Natural killer cell (primary cell): ENCODE results near the gene ANKRD30A. TPM values are rescaled to one million over a fixed set of nuclear protein-coding genes. Genes with fewer than 3 reads are reported as not detected.

Experiments
- ATAC-seq, 3 donors: fragments of 150-1000 bp in 2 of 3; fragments of 200-7000 bp in 1 of 3; cut with Tn5 transposase; 1 replicate in 1 of 3; 2 replicates in 2 of 3; pipeline ENCODE4 v1.10.0; 2021; ENCODE audit warnings: mild to moderate bottlenecking in 2 of 3, moderate library complexity in 2 of 3
- DNase-seq, 2 donors: peaks; one replicate each; pipeline versions ENCODE4 v3.0.0 to v3.0.0-alpha.2; 2013 to 2021; ENCODE audit warnings: mixed read lengths in 1 of 2
- H3K27ac ChIP-seq: one replicate; pipeline ENCODE4 v1.5.1; 2013; ENCODE audit warnings: mild to moderate bottlenecking, low read length
- H3K27me3 ChIP-seq: one replicate; pipeline ENCODE4 v1.6.1; 2013; ENCODE audit warnings: low read length; ENCODE audit not compliant: control insufficient read depth, insufficient read depth
- H3K36me3 ChIP-seq: one replicate; pipeline ENCODE4 v1.6.1; 2013; ENCODE audit warnings: low read length; ENCODE audit not compliant: control insufficient read depth, insufficient read depth
- H3K4me1 ChIP-seq: one replicate; pipeline ENCODE4 v1.6.1; 2013; ENCODE audit warnings: low read length; ENCODE audit not compliant: control insufficient read depth, insufficient read depth
- H3K4me3 ChIP-seq: one replicate; pipeline ENCODE4 v1.5.1; 2013; ENCODE audit warnings: low read length
- H3K9me3 ChIP-seq: one replicate; pipeline ENCODE4 v1.6.1; 2013; ENCODE audit warnings: low read length; ENCODE audit not compliant: control insufficient read depth, insufficient read depth
- H3K27ac Mint-ChIP-seq, 2 donors: one replicate each; pipeline ENCODE4 v1.8.0; 2022; ENCODE audit warnings: mild to moderate bottlenecking in 2 of 2, mixed read lengths in 2 of 2, moderate library complexity in 1 of 2
- H3K27me3 Mint-ChIP-seq, 2 donors: one replicate each; pipeline ENCODE4 v1.8.0; 2022; ENCODE audit warnings: low read depth in 2 of 2, mixed read lengths in 2 of 2
- H3K36me3 Mint-ChIP-seq: one replicate; pipeline ENCODE4 v1.8.0; 2022; ENCODE audit warnings: mixed read lengths
- H3K4me1 Mint-ChIP-seq, 2 donors: one replicate each; pipeline ENCODE4 v1.8.0; 2022; ENCODE audit warnings: mixed read lengths in 2 of 2
- H3K4me3 Mint-ChIP-seq: one replicate; pipeline ENCODE4 v1.8.0; 2022; ENCODE audit warnings: mild to moderate bottlenecking, moderate library complexity, mixed read lengths
- H3K9me3 Mint-ChIP-seq, 2 donors: one replicate each; pipeline ENCODE4 v1.8.0; 2022; ENCODE audit warnings: mixed read lengths in 2 of 2
- CTCF ChIP-seq: fragments of 200-600 bp; IDR thresholded peaks from one replicate; pipeline ENCODE4 v1.8.0; 2022; ENCODE audit warnings: antibody characterized with exemption
- WGBS: methylation state at CpG from one replicate; pipeline ENCODE4 v1.1.7; 2013; ENCODE audit warnings: missing lambda C conversion rate; ENCODE audit not compliant: insufficient coverage; 5-methylcytosine and 5-hydroxymethylcytosine counted together
- intact Hi-C: fragments of 100-400 bp; cut with micrococcal nuclease; formaldehyde crosslinking; loops from one replicate; pipeline ENCODE4 v1.14.2; 2022
- total RNA-seq, 4 donors: library from RNA; stranded (reverse); fragments of 120-200 nt in 1 of 4; gene quantifications; one replicate each; pipeline versions ENCODE4 v1.2.3 to v1.2.4, GENCODE V29; 2013 to 2022

ANKRD30A gene
- total RNA-seq, 3 donors from 2014 or later (not counting 1 experiment from before 2014, with no cell fraction given) = not detected

GRCh38 chr10:37263304-37263703 is 137.9 kb downstream of the ANKRD30A start:
- intact Hi-C loops = no loop called here

DNA sequence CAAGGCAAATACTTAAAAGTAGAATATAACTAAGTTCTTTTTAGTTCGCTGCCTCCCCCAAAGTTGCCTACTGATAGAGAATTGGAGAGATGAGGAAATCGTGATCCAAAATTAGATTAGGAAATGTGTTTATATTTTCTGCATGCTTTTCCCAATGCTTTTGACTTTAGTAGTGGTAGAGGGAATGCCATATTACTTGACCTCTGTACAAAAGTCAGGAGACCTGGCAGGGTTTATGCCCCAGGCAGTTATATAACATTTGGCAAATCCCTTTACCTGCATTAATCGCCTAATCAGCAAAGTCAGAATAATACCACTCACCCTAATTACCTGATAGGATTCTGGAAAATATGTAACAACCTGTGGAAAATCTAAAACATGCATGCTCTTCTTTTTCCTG is 142.9 kb downstream of the ANKRD30A start:
- Mint-ChIP-seq H3K4me3 (no peak overlapping the region), H3K4me1 (no peaks in the 10 kb centered on the region), H3K9me3 (peaks cover 6 to 12% of the 10 kb centered on the region in 2 donors), H3K27me3 (no peaks in the 10 kb centered on the region), H3K36me3 (no peaks in the 10 kb centered on the region), H3K27ac (no peak overlapping the region)
- Histone ChIP-seq H3K4me1 (no peaks in the 10 kb centered on the region), H3K4me3 (no peak overlapping the region), H3K27me3 (no peaks in the 10 kb centered on the region), H3K36me3 (no peaks in the 10 kb centered on the region), H3K27ac (no peak overlapping the region), H3K9me3 (peaks cover 12% of the 10 kb centered on the region)
- TF ChIP-seq CTCF = no peak
- intact Hi-C loops = no loop called here
- no peak for DNase-seq
- no peak for ATAC-seq
- 76% methylated on average over 3 of the region's 3 CpGs for WGBS

More at GRCh38 chr10:37263304-37263703, 137.9 kb downstream of the ANKRD30A start:
- H3K4me3 Mint-ChIP-seq = no peak overlapping the region
- Histone ChIP-seq H3K4me3 (no peak overlapping the region), H3K36me3 (no peaks in the 10 kb centered on the region), H3K4me1 (no peaks in the 10 kb centered on the region), H3K27me3 (no peaks in the 10 kb centered on the region), H3K9me3 (peaks cover 15% of the 10 kb centered on the region), H3K27ac (no peak overlapping the region)
- H3K27me3 Mint-ChIP-seq = no peaks in the 10 kb centered on the region
- H3K4me1 Mint-ChIP-seq = no peaks in the 10 kb centered on the region
- H3K36me3 Mint-ChIP-seq = no peaks in the 10 kb centered on the region
- peaks cover 8 to 14% of the 10 kb centered on the region in 2 donors for H3K9me3 Mint-ChIP-seq
- no peak for ATAC-seq
- TF ChIP-seq CTCF = no peak
- whole genome bisulfite sequencing = 80% methylated on average over 4 of the region's 5 CpGs
- DNase-seq = no peak
- no peak overlapping the region for H3K27ac Mint-ChIP-seq

GRCh38 chr10:37269554-37270256 is 144.3 kb downstream of the ANKRD30A start:
- no peaks in the 10 kb centered on the region for H3K36me3 ChIP-seq
- H3K27me3 ChIP-seq = no peaks in the 10 kb centered on the region
- H3K4me3 Mint-ChIP-seq = no peak overlapping the region
- 77% methylated on average over 4 of the region's 5 CpGs for WGBS
- no peak overlapping the region for H3K4me3 ChIP-seq
- no peak overlapping the region for H3K27ac Mint-ChIP-seq
- no peaks in the 10 kb centered on the region for H3K36me3 Mint-ChIP-seq
- intact Hi-C loops = no loop called here
- H3K27me3 Mint-ChIP-seq = no peaks in the 10 kb centered on the region
- H3K27ac ChIP-seq = no peak overlapping the region
- H3K4me1 ChIP-seq = no peaks in the 10 kb centered on the region
- DNase-seq (no peak), ATAC-seq (no peak)
- H3K9me3 Mint-ChIP-seq = peaks cover 6 to 13% of the 10 kb centered on the region in 2 donors
- peaks cover 13% of the 10 kb centered on the region for H3K9me3 ChIP-seq
- H3K4me1 Mint-ChIP-seq = no peaks in the 10 kb centered on the region
- TF ChIP-seq CTCF = no peak
